SU-DHL-6 (cell line): ENCODE measurements around the gene SLC16A6.

Source experiments
- H2AFZ ChIP-seq: fragments of 200-600 bp; sonication (generic); 2 replicates; pipeline ENCODE4 v1.6.1; 2014; ENCODE audit warnings: low read depth, mild to moderate bottlenecking, moderate library complexity, mixed read lengths, antibody characterized with exemption, low read length; ENCODE audit not compliant: severe bottlenecking
- H3F3A ChIP-seq: fragments of 200-600 bp; shearing (Covaris generic); 2 replicates; pipeline ENCODE4 v1.6.0; 2016; ENCODE audit warnings: antibody characterized with exemption, mild to moderate bottlenecking; ENCODE audit not compliant: insufficient read depth
- H3K27ac ChIP-seq: fragments of 200-600 bp; sonication (generic); 2 replicates; pipeline ENCODE4 v1.5.1; 2016; ENCODE audit warnings: low read depth, mild to moderate bottlenecking, low read length, moderate library complexity, mixed read lengths
- H3K27me3 ChIP-seq: fragments of 200-600 bp; sonication (generic), shearing (Covaris generic); 2 replicates; pipeline ENCODE4 v1.6.0; 2014; ENCODE audit warnings: mild to moderate bottlenecking, low read length
- H3K36me3 ChIP-seq: fragments of 200-600 bp; sonication (generic); 2 replicates; pipeline ENCODE4 v1.6.1; 2014; ENCODE audit warnings: mild to moderate bottlenecking, low read length, mixed read lengths
- H3K4me2 ChIP-seq: fragments of 300-600, 200-600 bp; shearing (Covaris generic), sonication (generic); 2 replicates; pipeline ENCODE4 v1.6.0; 2014; ENCODE audit warnings: low read length, low read depth, mild to moderate bottlenecking; ENCODE audit not compliant: poor library complexity, severe bottlenecking
- H3K4me3 ChIP-seq: fragments of 200-600 bp; sonication (generic); 2 replicates; pipeline ENCODE4 v1.5.1; 2014; ENCODE audit warnings: antibody characterized with exemption, low read length, mild to moderate bottlenecking, mixed read lengths; ENCODE audit not compliant: insufficient read depth, poor library complexity, severe bottlenecking
- H3K79me2 ChIP-seq: fragments of 200-600 bp; sonication (generic); 2 replicates; pipeline ENCODE4 v1.6.1; 2014; ENCODE audit warnings: mild to moderate bottlenecking, low read length, moderate library complexity; ENCODE audit not compliant: insufficient read depth
- H3K9ac ChIP-seq: fragments of 200-600 bp; sonication (generic); 2 replicates; pipeline ENCODE4 v1.7.0; 2014; ENCODE audit warnings: mild to moderate bottlenecking, low read length
- H3K9me2 ChIP-seq: fragments of 200-600 bp; sonication (generic); replicated peaks from 2 replicates; pipeline ENCODE4 v1.6.1; 2014; ENCODE audit warnings: low read length; ENCODE audit not compliant: insufficient read depth
- H3K9me3 ChIP-seq: fragments of 200-600 bp; sonication (generic); 2 replicates; pipeline ENCODE4 v1.6.1; 2014; ENCODE audit warnings: low read length, mixed read lengths; ENCODE audit not compliant: insufficient read depth
- H4K20me1 ChIP-seq: fragments of 200-600 bp; sonication (generic); 2 replicates; pipeline ENCODE4 v1.6.1; 2014; ENCODE audit warnings: low read depth, mild to moderate bottlenecking, antibody characterized with exemption, low read length, moderate library complexity, mixed read lengths
- EZH2phosphoT487 ChIP-seq: fragments of 200-600 bp; sonication (generic), shearing (Covaris generic); conservative IDR thresholded peaks from 2 replicates; pipeline ENCODE4 v1.6.1; 2018; ENCODE audit warnings: mild to moderate bottlenecking, antibody characterized with exemption, low read length, moderate library complexity, mixed read lengths
- TF ChIP-seq, protein P1 (sequence below): fragments of 200-600 bp; sonication (generic); IDR thresholded peaks from one replicate; pipeline ENCODE4 v1.5.1; 2017; ENCODE audit warnings: antibody characterized with exemption, mild to moderate bottlenecking, low read length, moderate library complexity; ENCODE audit not compliant: insufficient read depth, poor library complexity, severe bottlenecking

The SLC16A6 gene

DNA sequence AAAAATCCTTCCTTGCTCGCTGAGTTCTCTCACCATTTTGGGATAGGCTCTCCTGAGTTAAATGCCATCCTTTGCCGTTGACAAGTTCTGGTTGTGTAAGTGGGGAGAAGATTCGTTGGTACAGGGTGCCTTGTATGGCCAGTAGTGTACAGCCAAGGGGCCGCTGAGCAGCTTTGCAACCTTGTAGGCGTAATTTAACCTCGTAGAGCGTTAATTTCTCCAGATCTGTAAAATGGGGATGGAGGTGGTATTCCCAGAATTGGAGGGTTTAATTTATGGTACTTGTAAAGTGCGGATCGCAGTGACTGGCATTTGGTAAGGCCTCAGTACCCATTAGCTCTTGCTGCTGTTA, 1.7 kb upstream of the SLC16A6 start:
- peaks cover 55% of the 10 kb centered on the region for H3K79me2 ChIP-seq
- H3K27me3 ChIP-seq = no peaks in the 10 kb centered on the region
- peak overlapping the region; percentile 100 for H3K9ac ChIP-seq
- no peaks in the 10 kb centered on the region for H3K9me2 ChIP-seq
- H3K9me3 ChIP-seq = no peaks in the 10 kb centered on the region
- H3F3A ChIP-seq = peaks cover 38% of the 10 kb centered on the region
- peak overlapping the region; percentile 61 for H3K4me3 ChIP-seq
- H3K27ac ChIP-seq = peak overlapping the region; percentile 98
- TF ChIP-seq EZH2phosphoT487 = no peak
- TF ChIP-seq, protein P1, sequence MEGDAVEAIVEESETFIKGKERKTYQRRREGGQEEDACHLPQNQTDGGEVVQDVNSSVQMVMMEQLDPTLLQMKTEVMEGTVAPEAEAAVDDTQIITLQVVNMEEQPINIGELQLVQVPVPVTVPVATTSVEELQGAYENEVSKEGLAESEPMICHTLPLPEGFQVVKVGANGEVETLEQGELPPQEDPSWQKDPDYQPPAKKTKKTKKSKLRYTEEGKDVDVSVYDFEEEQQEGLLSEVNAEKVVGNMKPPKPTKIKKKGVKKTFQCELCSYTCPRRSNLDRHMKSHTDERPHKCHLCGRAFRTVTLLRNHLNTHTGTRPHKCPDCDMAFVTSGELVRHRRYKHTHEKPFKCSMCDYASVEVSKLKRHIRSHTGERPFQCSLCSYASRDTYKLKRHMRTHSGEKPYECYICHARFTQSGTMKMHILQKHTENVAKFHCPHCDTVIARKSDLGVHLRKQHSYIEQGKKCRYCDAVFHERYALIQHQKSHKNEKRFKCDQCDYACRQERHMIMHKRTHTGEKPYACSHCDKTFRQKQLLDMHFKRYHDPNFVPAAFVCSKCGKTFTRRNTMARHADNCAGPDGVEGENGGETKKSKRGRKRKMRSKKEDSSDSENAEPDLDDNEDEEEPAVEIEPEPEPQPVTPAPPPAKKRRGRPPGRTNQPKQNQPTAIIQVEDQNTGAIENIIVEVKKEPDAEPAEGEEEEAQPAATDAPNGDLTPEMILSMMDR = no peak
- H4K20me1 ChIP-seq = no peaks in the 10 kb centered on the region
- no peak overlapping the region for H2AFZ ChIP-seq
- peaks cover 3% of the 10 kb centered on the region; the same call in 1 of the 2 replicates for H3K36me3 ChIP-seq
- peak overlapping the region; percentile 92 for H3K4me2 ChIP-seq

DNA sequence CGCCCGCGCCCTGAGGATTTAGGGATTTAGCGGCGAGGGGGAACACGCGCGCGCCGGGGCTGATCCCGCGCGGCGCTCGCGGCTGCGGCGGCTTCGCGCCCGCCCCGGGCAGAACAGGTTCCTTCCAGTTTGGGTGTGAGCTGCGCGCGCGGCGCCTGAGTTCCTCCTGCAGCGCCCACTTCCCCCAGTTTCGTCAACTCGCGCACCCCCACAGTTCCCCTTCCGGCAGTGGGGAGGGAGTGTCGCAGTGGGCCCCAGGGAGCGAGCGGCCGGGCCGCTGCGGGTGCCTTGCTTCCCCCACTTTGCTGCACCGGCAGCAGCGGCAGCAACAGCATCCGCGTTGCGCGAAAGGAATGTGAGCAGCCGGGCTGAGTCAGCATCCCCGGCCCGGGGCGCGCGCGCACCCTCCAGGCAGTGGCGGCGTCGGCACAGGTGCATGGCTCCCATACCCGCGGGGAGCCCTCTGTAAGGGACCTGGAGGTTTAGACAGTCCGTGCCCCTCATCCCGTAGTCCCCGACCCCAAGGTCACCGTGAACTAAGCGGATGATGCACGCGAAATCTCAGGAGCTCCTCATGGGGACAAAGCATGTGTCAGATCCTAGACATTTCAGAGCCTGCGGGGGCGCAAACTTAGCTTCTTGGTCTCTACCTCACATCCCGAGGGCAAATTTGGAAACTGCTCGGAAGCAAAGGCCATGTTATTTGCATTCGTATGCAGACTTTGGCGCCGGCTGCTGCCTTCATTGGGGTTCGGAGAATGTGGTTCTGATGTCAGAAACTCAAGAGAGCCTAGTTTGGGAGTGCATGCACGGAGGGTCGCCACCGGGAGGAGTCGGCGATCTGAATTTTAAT, 1.1 kb upstream of the SLC16A6 start:
- no peaks in the 10 kb centered on the region for H3K9me3 ChIP-seq
- H3K4me3 ChIP-seq = peak overlapping the region; percentile 61
- H3K9me2 ChIP-seq = no peaks in the 10 kb centered on the region
- peaks cover 42% of the 10 kb centered on the region for H3F3A ChIP-seq
- H3K79me2 ChIP-seq = peaks cover 61% of the 10 kb centered on the region
- peak overlapping the region; percentile 92 for H3K4me2 ChIP-seq
- H3K36me3 ChIP-seq = peaks cover 3% of the 10 kb centered on the region; the same call in 1 of the 2 replicates
- peak overlapping the region; percentile 100 for H3K9ac ChIP-seq
- TF ChIP-seq EZH2phosphoT487 = no peak
- H3K27me3 ChIP-seq = no peaks in the 10 kb centered on the region
- H2AFZ ChIP-seq = peak overlapping the region; percentile 4
- peak overlapping the region; percentile 98 for H3K27ac ChIP-seq
- no peaks in the 10 kb centered on the region for H4K20me1 ChIP-seq

DNA sequence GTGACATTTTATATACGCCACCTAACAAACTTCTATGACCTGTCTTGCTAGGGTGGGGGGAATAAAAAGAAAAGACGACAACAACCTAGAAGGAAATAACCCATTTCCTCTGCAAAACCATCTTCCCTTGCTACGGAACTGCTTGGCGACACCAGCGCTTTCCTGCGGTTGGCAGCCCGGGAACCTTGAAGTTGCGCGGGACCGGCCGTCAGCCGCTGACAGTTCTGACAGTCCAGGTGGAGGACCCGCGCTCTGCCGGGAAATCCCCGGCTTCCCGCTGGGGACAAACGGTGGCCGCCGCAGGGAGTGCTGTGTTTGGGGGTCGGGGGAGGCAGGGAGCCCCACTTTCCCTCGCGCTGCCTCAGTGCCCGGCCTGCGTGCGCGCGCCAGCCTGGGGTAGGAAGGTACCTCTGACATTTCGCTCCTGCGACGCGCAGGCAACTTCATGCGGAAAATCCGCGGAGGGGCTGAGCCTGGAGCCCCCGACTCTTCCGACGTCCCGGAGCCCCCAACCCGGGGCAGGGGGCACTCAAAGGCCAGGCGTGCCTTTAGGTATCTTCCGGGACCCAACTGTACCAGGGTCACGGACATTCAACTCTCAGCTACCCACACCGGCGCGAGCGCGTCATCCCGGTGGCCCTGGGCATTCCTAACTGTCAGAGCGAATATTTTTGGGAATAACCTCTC, 516 bp downstream of the SLC16A6 start:
- Histone ChIP-seq H3F3A (peaks cover 42% of the 10 kb centered on the region), H3K27ac (peak overlapping the region; percentile 98), H3K27me3 (no peaks in the 10 kb centered on the region), H3K36me3 (peaks cover 3% of the 10 kb centered on the region; the same call in 1 of the 2 replicates), H3K79me2 (peaks cover 78% of the 10 kb centered on the region), H3K4me3 (peak overlapping the region; percentile 94), H4K20me1 (no peaks in the 10 kb centered on the region), H3K4me2 (peak overlapping the region; percentile 92), H3K9me2 (no peaks in the 10 kb centered on the region), H3K9me3 (no peaks in the 10 kb centered on the region), H2AFZ (peak overlapping the region; percentile 28), H3K9ac (peak overlapping the region; percentile 100)
- no peak for TF ChIP-seq EZH2phosphoT487
- TF ChIP-seq, protein P1 = no peak
